ENCODE results near the gene MACROD2. TPM values are rescaled to one million over a fixed set of nuclear protein-coding genes. Genes with fewer than 3 reads are reported as not detected.

Gene MACROD2
- total RNA-seq, 1 experiment from 2014 or later: 1.6 TPM

DNA sequence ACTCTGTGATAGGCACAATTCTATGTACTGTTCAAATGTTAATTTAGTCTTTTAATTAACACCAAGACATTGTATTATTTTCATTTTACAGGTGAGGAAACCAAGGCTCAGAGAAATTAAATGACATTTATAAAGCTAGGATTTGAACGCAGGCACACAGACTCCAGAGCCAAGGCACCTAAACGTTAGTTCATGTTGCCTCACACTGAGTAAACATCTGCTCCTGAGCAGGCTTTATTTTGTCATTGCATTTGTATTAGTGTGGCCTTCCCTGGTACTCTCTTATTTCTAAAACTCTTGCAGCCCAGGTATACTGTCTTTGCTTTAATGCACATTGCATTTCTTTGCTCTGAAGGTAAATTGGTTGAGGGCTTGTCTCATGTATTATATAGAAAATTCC, 605.2 kb downstream of the MACROD2 start:
- H3K4me3 Mint-ChIP-seq: no peak overlapping the region
- H3K18ac ChIP-seq (ENCODE audit: insufficient read length, low read depth, low read length): no peak overlapping the region

More for the DNA sequence above, 605.2 kb downstream of the MACROD2 start:
- Histone ChIP-seq H2BK5ac (ENCODE audit: insufficient read length, low read length) (no peak overlapping the region), H3K79me2 (ENCODE audit: insufficient read depth, low read length) (no peaks in the 10 kb centered on the region), H2BK20ac (ENCODE audit: low read depth, low read length, poor library complexity, severe bottlenecking) (no peak overlapping the region), H2BK120ac (ENCODE audit: low read depth, low read length, poor library complexity, severe bottlenecking) (no peak overlapping the region), H2BK12ac (ENCODE audit: insufficient read length, low read depth, low read length) (no peak overlapping the region), H3T11ph (ENCODE audit: low read length) (no peak overlapping the region), H4K91ac (ENCODE audit: insufficient read length, low read depth, low read length) (no peak overlapping the region), H4K5ac (ENCODE audit: insufficient read length, low read depth, low read length) (no peak overlapping the region), H3K9me3 (ENCODE audit: control insufficient read depth, low read depth, low read length) (no peaks in the 10 kb centered on the region), H2BK15ac (ENCODE audit: low read depth, low read length) (no peak overlapping the region), H3K23ac (ENCODE audit: insufficient read length, low read depth, low read length) (no peak overlapping the region), H3K4me1 (ENCODE audit: insufficient read depth, low read length) (no peaks in the 10 kb centered on the region), H3K27me3 (ENCODE audit: insufficient read depth, low read length) (no peaks in the 10 kb centered on the region), H2AK5ac (ENCODE audit: insufficient read length, low read length) (no peak overlapping the region), H3K27ac (ENCODE audit: insufficient read length, low read depth, low read length) (no peak overlapping the region), H3K4me2 (ENCODE audit: insufficient read depth, insufficient read length, low read length) (no peak overlapping the region), H3K9ac (ENCODE audit: extremely low read depth, insufficient read length, low read length) (no peak overlapping the region), H4K20me1 (ENCODE audit: control insufficient read depth, insufficient read depth, insufficient read length) (no peaks in the 10 kb centered on the region), H4K8ac (replicated peaks; ENCODE audit: insufficient read length, low read depth, low read length) (no peak overlapping the region), H3K79me1 (ENCODE audit: insufficient read depth, low read depth, low read length, poor library complexity, severe bottlenecking) (no peaks in the 10 kb centered on the region), H3K4ac (ENCODE audit: low read depth, low read length) (no peak overlapping the region), H2AFZ (ENCODE audit: low read length) (no peak overlapping the region), H3K14ac (ENCODE audit: insufficient read depth, low read length) (no peak overlapping the region), H3K56ac (ENCODE audit: insufficient read length, low read depth, low read length) (no peak overlapping the region), H3K23me2 (ENCODE audit: insufficient read length, low read depth, low read length, poor library complexity, severe bottlenecking) (no peaks in the 10 kb centered on the region)
- Mint-ChIP-seq H3K36me3 (ENCODE audit: insufficient read depth in 1 of 3, low read depth in 3 of 3) (no peaks in the 10 kb centered on the region), H3K27me3 (ENCODE audit: low read depth) (no peaks in the 10 kb centered on the region), H3K4me1 (no peaks in the 10 kb centered on the region), H3K9me3 (no peaks in the 10 kb centered on the region), H3K27ac (no peak overlapping the region)
- no CpG with 5 or more reads among the region's 2 CpGs for whole genome bisulfite sequencing (ENCODE audit: extremely low coverage, insufficient read length, low lambda C conversion rate)
- TF ChIP-seq, protein P1, sequence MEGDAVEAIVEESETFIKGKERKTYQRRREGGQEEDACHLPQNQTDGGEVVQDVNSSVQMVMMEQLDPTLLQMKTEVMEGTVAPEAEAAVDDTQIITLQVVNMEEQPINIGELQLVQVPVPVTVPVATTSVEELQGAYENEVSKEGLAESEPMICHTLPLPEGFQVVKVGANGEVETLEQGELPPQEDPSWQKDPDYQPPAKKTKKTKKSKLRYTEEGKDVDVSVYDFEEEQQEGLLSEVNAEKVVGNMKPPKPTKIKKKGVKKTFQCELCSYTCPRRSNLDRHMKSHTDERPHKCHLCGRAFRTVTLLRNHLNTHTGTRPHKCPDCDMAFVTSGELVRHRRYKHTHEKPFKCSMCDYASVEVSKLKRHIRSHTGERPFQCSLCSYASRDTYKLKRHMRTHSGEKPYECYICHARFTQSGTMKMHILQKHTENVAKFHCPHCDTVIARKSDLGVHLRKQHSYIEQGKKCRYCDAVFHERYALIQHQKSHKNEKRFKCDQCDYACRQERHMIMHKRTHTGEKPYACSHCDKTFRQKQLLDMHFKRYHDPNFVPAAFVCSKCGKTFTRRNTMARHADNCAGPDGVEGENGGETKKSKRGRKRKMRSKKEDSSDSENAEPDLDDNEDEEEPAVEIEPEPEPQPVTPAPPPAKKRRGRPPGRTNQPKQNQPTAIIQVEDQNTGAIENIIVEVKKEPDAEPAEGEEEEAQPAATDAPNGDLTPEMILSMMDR (conservative IDR thresholded peaks at IDR 0.05): no peak
- no peak for DNase-seq

All from H9 (cell line).